Sigmoid colon (tissue), 4 donors: ENCODE measurements around the gene MAGEA9B.

Experiments
- CTCF ChIP-seq, 4 experiments: fragments of 450-650 bp in 3 of 4; fragments of 200-600 bp in 1 of 4; IDR thresholded peaks; one replicate each; pipeline ENCODE4 v1.5.1; 2016 to 2019; ENCODE audit warnings: antibody characterized with exemption in 4 of 4, mild to moderate bottlenecking in 3 of 4, moderate library complexity in 2 of 4
- EP300 ChIP-seq, 4 donors: sonication (generic); formaldehyde crosslinking; IDR thresholded peaks; one replicate each; pipeline ENCODE4 v1.6.1; 2017; ENCODE audit warnings: antibody characterized with exemption in 4 of 4
- POLR2A ChIP-seq, 2 donors: fragments of 450-650 bp; IDR thresholded peaks; one replicate each; pipeline ENCODE4 v1.6.1; 2016; ENCODE audit warnings: antibody characterized with exemption in 2 of 2, mild to moderate bottlenecking in 2 of 2, moderate library complexity in 2 of 2
- POLR2AphosphoS5 ChIP-seq, 4 donors: sonication (generic); formaldehyde crosslinking; IDR thresholded peaks; one replicate each; pipeline ENCODE4 v1.6.1; 2017; ENCODE audit warnings: antibody characterized with exemption in 4 of 4

GRCh38 chrX:149630681-149631233 is 43.5 kb upstream of the MAGEA9B start:
- TF ChIP-seq CTCF (IDR thresholded peaks at IDR 0.05), result no peak
- no peak for TF ChIP-seq POLR2A (IDR thresholded peaks at IDR 0.05)
- TF ChIP-seq POLR2AphosphoS5 (IDR thresholded peaks at IDR 0.05), result no peak
- TF ChIP-seq EP300 (IDR thresholded peaks at IDR 0.05), result no peak
